HG02943 (cell line): ENCODE measurements around the gene TBCCD1.
"Not testable (repeated sequence)": the region's sequence is repeated elsewhere in the genome, so short reads cannot be mapped to it uniquely, and the experiment has no call there.

ENCODE experiments used
- ATAC-seq: cut with Tn5 transposase; IDR thresholded peaks from one replicate; pipeline ENCODE4 v1.9.1; 2021; ENCODE audit warnings: mild to moderate bottlenecking, low read depth, moderate library complexity; ENCODE audit not compliant: unreplicated experiment

TBCCD1 gene

GRCh38 chr3:186596568-186597287 lies 29.6 kb upstream of the TBCCD1 start:
- no peak for ATAC-seq

- no peak for ATAC-seq
Observed at GRCh38 chr3:186594591-186595113, 27.5 kb upstream of the TBCCD1 start.

- no peak for ATAC-seq
Observed at GRCh38 chr3:186593862-186594261, 26.7 kb upstream of the TBCCD1 start.

GRCh38 chr3:186592682-186593081 lies 25.5 kb upstream of the TBCCD1 start:
- ATAC-seq, result no peak

GRCh38 chr3:186590580-186591295 lies 23.6 kb upstream of the TBCCD1 start:
- ATAC-seq, result no peak

DNA sequence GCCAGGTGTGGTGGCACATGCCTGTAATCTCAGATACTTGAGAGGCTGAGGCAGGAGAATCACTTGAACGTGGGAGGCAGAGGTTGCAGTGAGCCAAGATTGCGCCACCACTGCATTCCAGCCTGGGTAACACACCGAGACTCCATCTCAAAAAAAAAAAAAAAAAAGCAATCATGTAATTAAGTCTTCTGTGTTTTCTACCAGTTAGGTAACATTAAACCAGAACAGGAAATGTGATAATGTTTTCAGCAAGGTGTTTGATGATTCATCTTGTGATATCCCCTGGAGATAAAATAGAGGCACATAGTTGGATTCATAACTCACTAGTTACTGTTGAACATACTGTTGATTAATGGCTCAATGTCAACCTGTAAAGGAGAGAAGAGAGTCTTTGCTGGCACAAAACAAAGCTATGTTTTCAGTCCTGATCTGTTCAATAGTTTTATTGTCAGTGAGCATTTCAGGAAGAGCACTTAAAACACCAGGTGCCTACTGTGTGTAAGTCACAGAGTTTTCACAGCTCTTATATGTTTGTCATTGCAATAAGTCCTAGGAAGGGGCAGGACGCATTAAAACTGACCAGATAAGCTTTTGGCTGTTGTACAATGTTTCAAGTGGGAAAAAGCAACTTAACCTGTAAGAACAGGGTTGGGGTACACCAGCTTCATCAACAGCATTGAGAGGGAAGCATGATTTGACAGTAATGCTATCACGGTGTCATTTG lies 22.9 kb upstream of the TBCCD1 start:
- ATAC-seq, result no peak

DNA sequence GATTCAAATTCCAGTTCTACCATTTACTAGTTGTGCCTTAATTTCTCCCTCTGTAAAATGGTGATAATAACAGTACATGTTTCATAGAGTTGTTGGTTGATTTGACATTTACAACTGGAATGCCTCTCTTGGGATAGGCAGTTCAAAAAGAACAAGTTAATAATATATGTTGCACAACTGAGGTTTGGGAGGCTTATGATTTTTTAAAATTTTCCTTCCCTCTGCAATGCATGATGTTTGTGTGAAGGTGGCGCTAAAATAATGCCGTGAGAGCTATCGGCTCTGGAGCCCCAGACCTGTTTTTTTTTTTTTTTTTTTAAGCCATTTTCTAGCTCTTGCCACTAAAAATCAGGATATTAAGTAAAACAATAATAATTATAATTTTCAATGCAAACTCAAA lies 22.0 kb upstream of the TBCCD1 start:
- ATAC-seq, result no peak

GRCh38 chr3:186588632-186589031 lies 21.5 kb upstream of the TBCCD1 start:
- no peak for ATAC-seq

GRCh38 chr3:186587183-186587582 lies 20.0 kb upstream of the TBCCD1 start:
- ATAC-seq, result no peak

- not testable (repeated sequence) for ATAC-seq
Observed at GRCh38 chr3:186586245-186586644, 19.1 kb upstream of the TBCCD1 start.

GRCh38 chr3:186583831-186584230 lies 16.7 kb upstream of the TBCCD1 start:
- ATAC-seq, result no peak

GRCh38 chr3:186582541-186582940 lies 15.4 kb upstream of the TBCCD1 start:
- ATAC-seq, result no peak

- ATAC-seq, result no peak
Observed at GRCh38 chr3:186580785-186581184, 13.6 kb upstream of the TBCCD1 start.

DNA sequence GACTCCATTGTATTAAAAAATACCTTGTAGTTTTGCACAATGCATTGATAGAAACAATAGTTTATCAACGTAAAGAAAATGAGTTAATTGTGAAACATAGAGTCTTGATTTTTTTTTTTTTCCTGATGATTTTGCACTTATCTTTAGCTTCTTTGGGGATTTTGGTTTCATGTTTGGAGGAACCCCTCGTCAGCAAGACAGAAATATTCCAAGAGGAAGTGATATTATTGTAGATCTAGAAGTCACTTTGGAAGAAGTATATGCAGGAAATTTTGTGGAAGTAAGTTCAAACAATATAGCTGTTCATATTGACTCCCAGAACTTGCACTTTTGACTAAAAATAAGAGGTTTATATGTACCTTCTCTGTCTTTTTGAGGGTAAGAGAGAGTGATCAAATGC lies 10.4 kb upstream of the TBCCD1 start:
- no peak for ATAC-seq

- ATAC-seq, result no peak
Observed at GRCh38 chr3:186571644-186572013, 4.5 kb upstream of the TBCCD1 start.

GRCh38 chr3:186570941-186571643 lies 4.0 kb upstream of the TBCCD1 start:
- no peak for ATAC-seq

GRCh38 chr3:186570096-186570940 lies 3.2 kb upstream of the TBCCD1 start, which contains the start of gene DNAJB11:
TSS of gene DNAJB11 (plus strand) at chr3:186570720. CDS start at chr3:186570898, 178 bp downstream.
- peak; percentile 92 for ATAC-seq

- no peak for ATAC-seq
Observed at GRCh38 chr3:186569779-186570095, 2.6 kb upstream of the TBCCD1 start.

DNA sequence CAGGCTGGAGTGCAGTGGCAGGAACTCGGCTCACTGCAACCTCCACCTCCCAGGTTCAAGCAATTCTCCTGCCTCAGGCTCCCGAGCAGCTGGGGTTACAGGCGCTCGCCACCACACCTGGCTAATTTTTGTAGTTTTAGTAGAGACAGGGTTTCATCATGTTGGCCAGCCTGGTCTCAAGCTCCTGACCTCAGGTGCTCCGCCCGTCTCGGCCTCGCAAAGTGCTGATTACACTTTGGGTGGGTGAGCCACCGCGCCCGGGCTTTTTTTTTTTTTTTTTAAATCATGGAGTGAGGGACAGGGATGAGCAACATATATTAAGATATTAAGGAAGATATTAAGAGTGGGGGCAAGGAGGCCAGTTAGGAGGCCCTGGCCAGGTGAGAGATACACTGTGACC lies 2.2 kb upstream of the TBCCD1 start:
- ATAC-seq, result not testable (repeated sequence)

DNA sequence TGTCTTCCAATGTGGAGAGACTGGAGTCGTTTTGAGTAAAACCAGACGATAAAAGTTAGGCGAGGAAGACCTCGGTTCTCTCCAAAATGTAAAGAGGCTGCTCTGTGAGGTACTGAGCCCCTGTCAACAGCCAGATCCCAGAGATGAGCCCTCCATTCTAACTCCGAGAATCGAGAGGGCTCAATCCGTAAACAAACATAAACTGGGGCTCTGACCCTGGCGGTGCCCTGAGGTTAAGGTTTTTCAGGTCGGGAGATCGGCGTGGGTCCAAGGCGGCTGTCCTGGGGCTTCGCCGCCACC lies 417 bp downstream of the TBCCD1 start:
- ATAC-seq, result no peak
